Trophoblast cell (in vitro differentiated cells and primary cell): ENCODE measurements around the gene MTREX.

ENCODE experiments used
- DNase-seq, 2 donors: peaks; one replicate each; pipeline ENCODE4 v3.0.0-alpha.2; 2016
- H2AFZ ChIP-seq: 2 replicates; pipeline ENCODE4 v1.6.1; 2013; ENCODE audit warnings: low read length, moderate library complexity, mild to moderate bottlenecking; ENCODE audit not compliant: insufficient read depth, poor library complexity
- H2AK5ac ChIP-seq: 2 replicates; pipeline ENCODE4 v1.6.1; 2013; ENCODE audit warnings: mild to moderate bottlenecking, low read length
- H2BK120ac ChIP-seq: 2 replicates; pipeline ENCODE4 v1.6.1; 2013; ENCODE audit warnings: low read length, mild to moderate bottlenecking, moderate library complexity; ENCODE audit not compliant: insufficient read depth, poor library complexity
- H2BK12ac ChIP-seq: 2 replicates; pipeline ENCODE4 v1.6.1; 2013; ENCODE audit warnings: mild to moderate bottlenecking, low read length, moderate library complexity
- H2BK5ac ChIP-seq: 2 replicates; pipeline ENCODE4 v1.6.1; 2013; ENCODE audit warnings: low read length, low read depth, moderate library complexity, mild to moderate bottlenecking; ENCODE audit not compliant: poor library complexity
- H3K14ac ChIP-seq: 2 replicates; pipeline ENCODE4 v1.6.1; 2013; ENCODE audit warnings: mild to moderate bottlenecking, low read length
- H3K18ac ChIP-seq: 2 replicates; pipeline ENCODE4 v1.6.1; 2013; ENCODE audit warnings: mild to moderate bottlenecking, low read length
- H3K23ac ChIP-seq: 2 replicates; pipeline ENCODE4 v1.6.1; 2013; ENCODE audit warnings: low read length
- H3K27ac ChIP-seq: 2 replicates; pipeline ENCODE4 v1.5.1; 2013; ENCODE audit warnings: low read depth, mild to moderate bottlenecking, inconsistent platforms, low read length, moderate library complexity
- H3K27me3 ChIP-seq: 2 replicates; pipeline ENCODE4 v1.6.1; 2013; ENCODE audit warnings: inconsistent platforms, mild to moderate bottlenecking, low read length, moderate library complexity; ENCODE audit not compliant: insufficient read depth
- H3K36me3 ChIP-seq, 2 experiments: 1 replicate in 1 of 2; 2 replicates in 1 of 2; pipeline ENCODE4 v1.6.1; 2013; ENCODE audit warnings: low read length in 2 of 2, mild to moderate bottlenecking in 2 of 2, moderate library complexity in 1 of 2; ENCODE audit not compliant: insufficient read depth in 2 of 2, control insufficient read depth in 1 of 2
- H3K4ac ChIP-seq: 2 replicates; pipeline ENCODE4 v1.6.1; 2013; ENCODE audit warnings: low read depth, mild to moderate bottlenecking, low read length, moderate library complexity
- H3K4me1 ChIP-seq, 2 experiments: 1 replicate in 1 of 2; 2 replicates in 1 of 2; pipeline ENCODE4 v1.6.1; 2013; ENCODE audit warnings: low read length in 2 of 2, mild to moderate bottlenecking in 2 of 2, moderate library complexity in 1 of 2; ENCODE audit not compliant: insufficient read depth in 2 of 2, control insufficient read depth in 1 of 2
- H3K4me2 ChIP-seq: 2 replicates; pipeline ENCODE4 v1.6.1; 2013; ENCODE audit warnings: inconsistent platforms, mild to moderate bottlenecking, low read length, moderate library complexity
- H3K4me3 ChIP-seq: 2 replicates; pipeline ENCODE4 v1.5.1; 2013; ENCODE audit warnings: mild to moderate bottlenecking, low read depth, low read length, inconsistent platforms
- H3K79me1 ChIP-seq: one replicate; pipeline ENCODE4 v1.6.1; 2013; ENCODE audit warnings: low read length
- H3K79me2 ChIP-seq: 2 replicates; pipeline ENCODE4 v1.6.1; 2013; ENCODE audit warnings: low read length, mild to moderate bottlenecking; ENCODE audit not compliant: control insufficient read depth, insufficient read depth, poor library complexity
- H3K9ac ChIP-seq: 2 replicates; pipeline ENCODE4 v1.6.1; 2013; ENCODE audit warnings: mild to moderate bottlenecking, low read length
- H3K9me3 ChIP-seq: 2 replicates; pipeline ENCODE4 v1.6.1; 2013; ENCODE audit warnings: low read depth, mild to moderate bottlenecking, control low read depth, inconsistent platforms, low read length; ENCODE audit not compliant: insufficient read depth
- H4K12ac ChIP-seq: 2 replicates; pipeline ENCODE4 v1.6.1; 2013; ENCODE audit warnings: low read depth, mild to moderate bottlenecking, low read length, moderate library complexity
- H4K8ac ChIP-seq: 2 replicates; pipeline ENCODE4 v1.6.1; 2013; ENCODE audit warnings: low read depth, mild to moderate bottlenecking, low read length, moderate library complexity
- H4K91ac ChIP-seq: one replicate; pipeline ENCODE4 v1.6.1; 2013; ENCODE audit warnings: low read depth, mild to moderate bottlenecking, low read length, moderate library complexity
- WGBS: extraction: QIAGEN DNeasy Blood & Tissue Kit; methylation state at CpG from one replicate; pipeline ENCODE4 v1.1.7; 2013; ENCODE audit warnings: missing lambda C conversion rate; ENCODE audit not compliant: insufficient read length, insufficient coverage; ENCODE audit errors: extremely low coverage; 5-methylcytosine and 5-hydroxymethylcytosine counted together

Gene MTREX

GRCh38 chr5:55437452-55437851 lies 129.7 kb downstream of the MTREX start:
- Histone ChIP-seq H3K36me3 (peaks cover 7 to 19% of the 10 kb centered on the region in 2 experiments), H3K4me1 (peaks cover 6 to 12% of the 10 kb centered on the region in 2 experiments), H3K27ac (peak overlapping the region; percentile 56), H3K14ac (no peak overlapping the region), H2BK12ac (no peak overlapping the region), H3K18ac (no peak overlapping the region), H4K8ac (no peak overlapping the region), H3K4ac (no peak overlapping the region), H4K12ac (no peak overlapping the region), H3K79me1 (peaks cover 11% of the 10 kb centered on the region), H3K4me3 (no peak overlapping the region), H3K23ac (no peak overlapping the region), H3K79me2 (no peaks in the 10 kb centered on the region), H2AFZ (no peak overlapping the region), H3K4me2 (no peak overlapping the region), H3K27me3 (no peaks in the 10 kb centered on the region), H4K91ac (no peak overlapping the region), H2BK5ac (no peak overlapping the region), H3K9me3 (peaks cover 2% of the 10 kb centered on the region), H3K9ac (no peak overlapping the region), H2BK120ac (no peak overlapping the region), H2AK5ac (no peak overlapping the region)
- WGBS = no CpG with 5 or more reads among the region's 1 CpG
- DNase-seq = no peak

GRCh38 chr5:55437859-55438206 lies 130.0 kb downstream of the MTREX start:
- H2BK5ac ChIP-seq = peak overlapping the region; percentile 15
- DNase-seq = no peak
- no peak overlapping the region for H4K12ac ChIP-seq

GRCh38 chr5:55438998-55439397 lies 131.2 kb downstream of the MTREX start:
- Histone ChIP-seq H3K9ac (no peak overlapping the region), H2BK12ac (no peak overlapping the region), H3K79me1 (peaks cover 11% of the 10 kb centered on the region), H3K4ac (peak overlapping the region; percentile 17), H3K4me2 (no peak overlapping the region), H2AK5ac (no peak overlapping the region), H3K27ac (peak overlapping the region; percentile 69), H2AFZ (no peak overlapping the region), H4K12ac (no peak overlapping the region), H3K27me3 (no peaks in the 10 kb centered on the region), H3K14ac (no peak overlapping the region), H3K4me1 (peaks cover 6 to 12% of the 10 kb centered on the region in 2 experiments), H3K18ac (no peak overlapping the region), H3K23ac (no peak overlapping the region), H3K79me2 (no peaks in the 10 kb centered on the region), H3K9me3 (peaks cover 2% of the 10 kb centered on the region), H3K4me3 (no peak overlapping the region), H4K8ac (peak overlapping the region; percentile 46), H4K91ac (peak overlapping the region; percentile 35), H3K36me3 (peaks cover 7 to 16% of the 10 kb centered on the region in 2 experiments), H2BK120ac (peak overlapping the region; percentile 43), H2BK5ac (peak overlapping the region; percentile 73)
- peak in 1 of 2 donors; percentile 20 for DNase-seq
- no CpG with 5 or more reads among the region's 4 CpGs for WGBS

More at GRCh38 chr5:55437859-55438206, 130.0 kb downstream of the MTREX start:
- WGBS = no CpG with 5 or more reads among the region's 2 CpGs
- Histone ChIP-seq H3K4me3 (no peak overlapping the region), H3K9me3 (peaks cover 2% of the 10 kb centered on the region), H3K27me3 (no peaks in the 10 kb centered on the region), H3K36me3 (peaks cover 7 to 19% of the 10 kb centered on the region in 2 experiments), H4K8ac (no peak overlapping the region), H3K18ac (no peak overlapping the region), H2BK12ac (no peak overlapping the region), H2AK5ac (no peak overlapping the region), H3K14ac (no peak overlapping the region), H3K23ac (no peak overlapping the region), H3K79me2 (no peaks in the 10 kb centered on the region), H3K4me1 (peaks cover 6 to 12% of the 10 kb centered on the region in 2 experiments), H4K91ac (no peak overlapping the region), H3K4me2 (no peak overlapping the region), H2AFZ (no peak overlapping the region), H3K79me1 (peaks cover 11% of the 10 kb centered on the region), H2BK120ac (no peak overlapping the region), H3K4ac (no peak overlapping the region), H3K9ac (no peak overlapping the region), H3K27ac (peak overlapping the region; percentile 56)

- Histone ChIP-seq H2BK12ac (no peak overlapping the region), H3K4me1 (peaks cover 6 to 12% of the 10 kb centered on the region in 2 experiments), H3K4me2 (no peak overlapping the region), H2AFZ (no peak overlapping the region), H3K79me1 (peaks cover 11% of the 10 kb centered on the region), H2BK120ac (no peak overlapping the region), H2AK5ac (no peak overlapping the region), H3K18ac (no peak overlapping the region), H3K4ac (no peak overlapping the region), H4K12ac (no peak overlapping the region), H3K36me3 (peaks cover 7 to 18% of the 10 kb centered on the region in 2 experiments), H3K4me3 (no peak overlapping the region), H3K27me3 (no peaks in the 10 kb centered on the region), H3K23ac (no peak overlapping the region), H3K9ac (no peak overlapping the region), H3K14ac (no peak overlapping the region), H2BK5ac (no peak overlapping the region), H3K27ac (peak overlapping the region; percentile 59), H4K8ac (peak overlapping the region; percentile 58), H3K79me2 (no peaks in the 10 kb centered on the region), H3K9me3 (peaks cover 2% of the 10 kb centered on the region), H4K91ac (no peak overlapping the region)
- no CpG with 5 or more reads among the region's 6 CpGs for WGBS
- DNase-seq = no peak
Measured at GRCh38 chr5:55440188-55440646, 132.4 kb downstream of the MTREX start.
